ENCODE results near the gene IDI1. TPM values are rescaled to one million over a fixed set of nuclear protein-coding genes. Genes with fewer than 3 reads are reported as not detected.
"Not testable (repeated sequence)": the region's sequence is repeated elsewhere in the genome, so short reads cannot be mapped to it uniquely, and the experiment has no call there.

Gene IDI1
- total RNA-seq, 1 experiment from 2014 or later = 47.2 TPM

GRCh38 chr10:1011696-1012095 lies 37.2 kb downstream of the IDI1 start:
- H3K36me3 Mint-ChIP-seq = peaks cover 85% of the 10 kb centered on the region
- ATAC-seq (no peak), DNase-seq (ENCODE audit: low spot score) (no peak)
- H3K4me3 Mint-ChIP-seq = no peak overlapping the region
- peak overlapping the region; percentile 19; the same call in 1 of the 2 replicates for H3K27ac Mint-ChIP-seq
- H3K27me3 Mint-ChIP-seq (ENCODE audit: low read depth) = no peaks in the 10 kb centered on the region
- no peak for TF ChIP-seq ESRRA (CRISPR knock-in tag; IDR thresholded peaks at IDR 0.05; ENCODE audit: borderline replicate concordance)
- H3K4me1 Mint-ChIP-seq = peaks cover 4% of the 10 kb centered on the region
- ChIA-PET CTCF (no interaction called here), POLR2A (no interaction called here)
- no peaks in the 10 kb centered on the region for H3K9me3 Mint-ChIP-seq

GRCh38 chr10:1010703-1011102 lies 38.2 kb downstream of the IDI1 start:
- no peaks in the 10 kb centered on the region for H3K27me3 Mint-ChIP-seq (ENCODE audit: low read depth)
- H3K36me3 Mint-ChIP-seq = peaks cover 85% of the 10 kb centered on the region
- POLR2A ChIA-PET = no interaction called here
- no peak overlapping the region for H3K4me3 Mint-ChIP-seq
- no peak overlapping the region for H3K27ac Mint-ChIP-seq
- DNase-seq (ENCODE audit: low spot score) = no peak
- TF ChIP-seq TP53 (CRISPR knock-in tag; IDR thresholded peaks at IDR 0.05) (no peak), MYBL2 (CRISPR knock-in tag; IDR thresholded peaks at IDR 0.05) (no peak), GRHL2 (CRISPR knock-in tag; IDR thresholded peaks at IDR 0.05; ENCODE audit: insufficient replicate concordance, severe bottlenecking) (no peak), ZNF317 (CRISPR knock-in tag; IDR thresholded peaks at IDR 0.05; ENCODE audit: borderline replicate concordance, low read depth) (no peak), TEAD1 (CRISPR knock-in tag; IDR thresholded peaks at IDR 0.05) (no peak), ATF1 (CRISPR knock-in tag; IDR thresholded peaks at IDR 0.05) (no peak), IRF2 (CRISPR knock-in tag; IDR thresholded peaks at IDR 0.05; ENCODE audit: borderline replicate concordance, low read depth) (no peak)
- CTCF ChIA-PET = no interaction called here
- no peaks in the 10 kb centered on the region for H3K9me3 Mint-ChIP-seq
- peaks cover 4% of the 10 kb centered on the region for H3K4me1 Mint-ChIP-seq
- ATAC-seq = no peak

- H3K4me1 Mint-ChIP-seq; ATAC-seq; H3K4me3 Mint-ChIP-seq; DNase-seq (ENCODE audit: low spot score); H3K27me3 Mint-ChIP-seq (ENCODE audit: low read depth); POLR2A ChIA-PET; CTCF ChIA-PET; H3K27ac Mint-ChIP-seq; H3K9me3 Mint-ChIP-seq: not testable (repeated sequence)
- H3K36me3 Mint-ChIP-seq = peaks cover 89% of the 10 kb centered on the region
These were observed 39.0 kb downstream of the IDI1 start for GRCh38 chr10:1009947-1010346.

GRCh38 chr10:1009071-1009494 lies 39.8 kb downstream of the IDI1 start:
- H3K4me1 Mint-ChIP-seq = peaks cover 4% of the 10 kb centered on the region
- POLR2A ChIA-PET = no interaction called here
- DNase-seq (ENCODE audit: low spot score) = no peak
- ATAC-seq = no peak
- H3K9me3 Mint-ChIP-seq = no peaks in the 10 kb centered on the region
- H3K27me3 Mint-ChIP-seq (ENCODE audit: low read depth) = no peaks in the 10 kb centered on the region
- H3K4me3 Mint-ChIP-seq = no peak overlapping the region
- H3K27ac Mint-ChIP-seq = no peak overlapping the region
- peaks cover 85% of the 10 kb centered on the region for H3K36me3 Mint-ChIP-seq
- CTCF ChIA-PET = no interaction called here
- TF ChIP-seq CTCF (IDR thresholded peaks at IDR 0.05) = no peak
- no peak for TF ChIP-seq E2F4 (CRISPR knock-in tag; IDR thresholded peaks at IDR 0.05; ENCODE audit: borderline replicate concordance, low read depth)
- TF ChIP-seq PRRX2 (CRISPR knock-in tag; IDR thresholded peaks at IDR 0.05) = no peak
- TF ChIP-seq AFF4 (CRISPR knock-in tag; IDR thresholded peaks at IDR 0.05; ENCODE audit: borderline replicate concordance) = no peak
- TF ChIP-seq ETV6 (CRISPR knock-in tag; IDR thresholded peaks at IDR 0.05) = no peak
- no peak for TF ChIP-seq JAZF1 (CRISPR knock-in tag; IDR thresholded peaks at IDR 0.05)
- no peak for TF ChIP-seq ZNF396 (CRISPR knock-in tag; IDR thresholded peaks at IDR 0.05; ENCODE audit: borderline replicate concordance)
- no peak for TF ChIP-seq JUN (CRISPR knock-in tag; IDR thresholded peaks at IDR 0.05)
- TF ChIP-seq SOX15 (CRISPR knock-in tag; IDR thresholded peaks at IDR 0.05) = no peak
- TF ChIP-seq GABPB1 (CRISPR knock-in tag; IDR thresholded peaks at IDR 0.05) = no peak
- no peak for TF ChIP-seq ZBTB43 (CRISPR knock-in tag; IDR thresholded peaks at IDR 0.05)
- TF ChIP-seq KAT7 (CRISPR knock-in tag; IDR thresholded peaks at IDR 0.05; ENCODE audit: borderline replicate concordance) = no peak
- TF ChIP-seq ZNF232 (CRISPR knock-in tag; IDR thresholded peaks at IDR 0.05) = no peak
